NCI-H1694 treated with DMSO at 0.1 percent for 48 hours (cell line): ENCODE data around the gene WDR54.
"Not testable (repeated sequence)": the region's sequence is repeated elsewhere in the genome, so short reads cannot be mapped to it uniquely, and the experiment has no call there.

Source experiments
- DNase-seq: peaks from one replicate; lab custom pipeline; 2025; lab: John Stamatoyannopoulos, UW

The WDR54 gene

GRCh38 chr2:74457129-74457548 is 35.6 kb downstream of the WDR54 start:
- DNase-seq: peak; percentile 50

GRCh38 chr2:74457549-74458131 is 36.1 kb downstream of the WDR54 start:
- DNase-seq: peak; percentile 53

GRCh38 chr2:74458132-74458937 is 36.8 kb downstream of the WDR54 start, which contains the start of gene WBP1:
Gene WBP1 (plus strand): TSS chr2:74458438. CDS start chr2:74458603, 165 bp downstream.
- DNase-seq: peak; percentile 99

GRCh38 chr2:74458938-74459363 is 37.4 kb downstream of the WDR54 start:
- DNase-seq: no peak

DNA sequence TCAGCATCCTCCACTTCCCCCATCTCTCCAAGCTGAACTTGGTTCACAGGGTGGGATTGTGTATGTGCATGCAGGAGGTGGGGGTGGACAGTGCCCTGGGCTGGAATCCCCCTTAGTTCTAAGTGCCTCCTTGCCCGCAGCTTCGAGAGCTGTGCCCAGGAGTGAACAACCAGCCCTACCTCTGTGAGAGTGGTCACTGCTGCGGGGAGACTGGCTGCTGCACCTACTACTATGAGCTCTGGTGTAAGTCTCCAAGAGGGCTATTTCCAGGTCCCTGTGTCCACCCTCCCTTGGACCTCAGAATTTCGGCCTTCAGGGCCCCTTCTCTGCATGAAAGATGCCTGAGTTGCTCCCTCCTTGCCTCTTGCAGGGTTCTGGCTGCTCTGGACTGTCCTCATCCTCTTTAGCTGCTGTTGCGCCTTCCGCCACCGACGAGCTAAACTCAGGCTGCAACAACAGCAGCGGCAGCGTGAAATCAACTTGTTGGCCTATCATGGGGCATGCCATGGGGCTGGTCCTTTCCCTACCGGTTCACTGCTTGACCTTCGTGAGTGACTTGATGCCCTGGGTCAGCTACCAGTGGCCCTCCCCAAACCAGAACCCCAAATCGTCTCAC is 38.1 kb downstream of the WDR54 start:
- not testable (repeated sequence) for DNase-seq

DNA sequence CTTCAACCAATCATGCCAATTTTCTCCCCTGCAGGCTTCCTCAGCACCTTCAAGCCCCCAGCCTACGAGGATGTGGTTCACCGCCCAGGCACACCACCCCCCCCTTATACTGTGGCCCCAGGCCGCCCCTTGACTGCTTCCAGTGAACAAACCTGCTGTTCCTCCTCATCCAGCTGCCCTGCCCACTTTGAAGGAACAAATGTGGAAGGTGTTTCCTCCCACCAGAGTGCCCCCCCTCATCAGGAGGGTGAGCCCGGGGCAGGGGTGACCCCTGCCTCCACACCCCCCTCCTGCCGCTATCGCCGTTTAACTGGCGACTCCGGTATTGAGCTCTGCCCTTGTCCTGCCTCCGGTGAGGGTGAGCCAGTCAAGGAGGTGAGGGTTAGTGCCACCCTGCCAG is 38.7 kb downstream of the WDR54 start:
- DNase-seq: not testable (repeated sequence)

- no peak for DNase-seq
Observed at GRCh38 chr2:74461187-74462053, 39.9 kb downstream of the WDR54 start.

DNA sequence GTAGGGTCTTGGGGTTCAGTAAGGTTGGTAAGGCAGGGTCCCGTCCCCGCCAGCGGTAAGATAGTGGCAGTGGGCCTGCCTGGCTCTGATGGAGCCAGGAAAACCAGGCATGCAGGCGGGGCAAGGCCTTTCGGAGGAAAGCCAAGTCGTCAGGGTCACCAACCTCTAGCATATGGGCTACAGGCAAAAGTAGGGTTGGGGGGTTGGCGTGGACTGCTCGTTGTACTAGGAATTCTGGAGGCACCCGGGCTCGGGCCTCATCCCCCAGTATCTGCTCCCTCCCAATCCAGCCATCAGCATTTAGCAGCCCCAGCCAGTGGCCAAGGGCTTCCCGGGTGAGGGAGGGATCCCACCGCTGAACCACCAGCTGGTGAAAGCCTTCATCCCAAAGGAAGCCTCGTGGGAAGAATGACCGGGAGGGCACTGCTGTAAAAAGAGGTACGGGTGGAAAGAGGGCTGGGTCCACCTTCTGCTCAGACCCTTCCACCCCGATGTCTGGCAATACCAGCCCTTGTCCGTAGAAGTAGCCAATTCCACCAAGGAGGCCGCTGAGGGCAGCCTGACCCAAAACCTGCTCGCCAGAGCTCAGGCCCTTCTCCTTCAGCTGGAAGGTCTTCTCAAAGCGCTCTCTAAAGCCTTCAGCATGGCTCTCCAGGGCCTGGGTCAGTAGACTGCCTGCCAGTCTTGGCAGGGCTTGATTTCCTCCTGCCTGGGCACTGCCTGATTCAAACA is 40.7 kb downstream of the WDR54 start:
- DNase-seq: no peak

DNA sequence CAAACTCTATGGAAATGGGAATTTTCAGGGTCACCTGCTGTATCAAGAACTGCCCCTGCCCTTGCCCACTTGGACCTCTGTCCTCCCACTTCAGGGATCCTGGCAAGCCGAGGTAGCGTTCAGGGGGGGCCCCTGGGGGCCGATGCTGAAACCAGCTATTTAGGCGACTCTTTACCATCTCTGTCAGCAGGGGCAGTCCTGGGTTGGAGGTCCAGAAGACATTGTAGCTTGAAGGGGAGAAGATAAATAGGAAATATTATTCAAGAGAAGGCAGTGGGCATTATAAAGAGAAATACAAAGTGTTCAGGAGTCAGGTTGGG is 41.2 kb downstream of the WDR54 start:
- no peak for DNase-seq

GRCh38 chr2:74464406-74464805 is 42.9 kb downstream of the WDR54 start:
- DNase-seq: no peak

DNA sequence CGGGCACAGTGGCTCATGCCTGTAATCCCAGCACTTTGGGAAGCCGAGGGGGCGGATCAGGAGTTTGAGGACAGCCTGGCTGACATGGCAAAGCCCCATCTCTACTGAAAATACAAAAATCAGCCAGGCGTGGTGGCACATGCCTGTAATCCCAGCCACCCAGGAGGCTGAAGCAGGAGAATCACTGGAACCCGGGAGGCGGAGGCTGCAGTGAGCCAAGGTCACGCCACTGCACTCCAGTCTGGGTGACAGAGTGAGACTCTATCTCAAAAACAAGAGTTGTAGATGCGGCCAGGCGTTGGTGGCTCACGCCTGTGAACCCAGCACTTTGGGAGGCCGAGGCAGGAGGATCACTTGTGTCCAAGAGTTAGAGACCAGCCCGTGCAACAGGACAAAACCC is 49.2 kb downstream of the WDR54 start:
- not testable (repeated sequence) for DNase-seq

DNA sequence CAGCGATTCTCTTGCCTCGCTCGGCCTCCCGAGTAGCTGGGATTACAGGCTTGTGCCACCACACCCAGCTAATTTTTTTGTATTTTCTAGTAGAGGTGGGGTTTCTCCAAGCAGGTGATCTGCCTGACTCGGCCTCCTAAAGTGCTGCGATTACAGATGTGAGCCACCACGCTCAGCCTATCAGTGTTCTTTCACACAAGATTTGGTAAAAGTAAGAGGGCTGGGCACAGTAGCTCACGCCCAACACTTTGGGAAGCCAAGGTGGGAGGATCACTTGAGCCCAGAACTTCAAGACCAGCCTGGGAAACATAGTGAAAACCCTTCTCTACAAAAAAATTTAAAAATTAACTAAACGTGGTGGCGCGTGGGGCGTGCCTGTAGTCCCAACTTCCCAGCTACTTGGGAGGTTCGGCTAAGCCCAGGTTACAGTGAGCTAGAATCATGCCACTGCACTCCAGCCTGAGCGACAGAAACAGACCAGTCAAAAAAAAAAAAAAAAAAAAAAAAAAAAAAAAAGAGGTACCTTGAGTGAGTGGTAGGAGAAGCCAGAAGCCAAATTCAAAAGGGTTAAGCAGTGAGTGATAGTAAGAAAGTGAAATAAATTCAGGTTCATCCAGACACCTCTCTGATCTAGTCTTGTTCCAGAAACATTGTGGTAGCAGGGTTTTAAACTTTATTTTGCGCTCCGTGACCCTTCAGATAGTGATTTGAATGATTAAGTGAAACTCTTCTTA is 50.0 kb downstream of the WDR54 start:
- DNase-seq: no peak

DNA sequence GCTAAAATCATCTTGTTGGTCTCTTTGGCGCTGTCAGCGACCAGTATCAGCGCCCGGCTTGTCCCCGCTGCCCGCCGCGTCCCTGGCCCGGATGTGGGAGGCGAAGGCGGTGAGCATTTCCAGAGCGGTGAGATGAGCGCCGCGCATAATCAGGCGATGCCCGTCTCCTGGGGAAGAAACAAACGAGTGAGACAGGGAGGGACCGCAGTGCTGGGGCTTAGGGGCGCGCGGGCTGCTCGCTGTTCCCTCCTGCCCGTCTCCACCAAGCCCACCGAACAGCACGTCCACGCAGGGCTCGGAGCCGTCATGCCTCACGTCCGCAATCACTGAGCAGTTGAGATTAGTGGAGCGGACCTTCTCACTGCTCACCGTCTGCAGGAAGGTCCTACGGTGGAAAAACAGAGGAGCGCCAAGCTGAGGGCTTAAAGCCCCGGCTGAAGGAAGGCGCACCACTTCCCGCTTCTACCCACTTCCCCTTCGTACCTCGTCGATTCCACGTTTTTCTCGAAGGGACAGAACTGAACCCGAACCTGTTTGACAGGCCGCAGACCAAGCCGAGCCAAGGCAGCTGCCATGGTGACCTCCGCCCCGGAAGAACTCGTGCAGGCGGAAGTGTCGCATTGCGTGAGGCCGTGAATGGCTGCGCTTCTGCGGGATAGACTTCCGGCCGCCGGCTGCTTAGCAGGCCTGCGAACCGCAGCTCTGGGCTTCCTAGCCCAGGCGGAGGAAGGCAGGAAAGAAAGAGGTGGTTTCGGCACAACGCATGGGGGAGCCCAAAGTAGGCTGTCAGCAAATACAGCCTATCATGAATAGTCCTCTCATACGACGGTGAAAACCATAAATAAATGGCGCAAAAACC is 50.8 kb downstream of the WDR54 start, which contains the start of gene MRPL53:
TSS of gene MRPL53 (minus strand) at position 595 of the 859 bp plus-strand sequence. CDS start at position 575, 20 bp downstream.
- DNase-seq: peak; percentile 82

GRCh38 chr2:74472945-74473258 is 51.4 kb downstream of the WDR54 start:
- no peak for DNase-seq

DNA sequence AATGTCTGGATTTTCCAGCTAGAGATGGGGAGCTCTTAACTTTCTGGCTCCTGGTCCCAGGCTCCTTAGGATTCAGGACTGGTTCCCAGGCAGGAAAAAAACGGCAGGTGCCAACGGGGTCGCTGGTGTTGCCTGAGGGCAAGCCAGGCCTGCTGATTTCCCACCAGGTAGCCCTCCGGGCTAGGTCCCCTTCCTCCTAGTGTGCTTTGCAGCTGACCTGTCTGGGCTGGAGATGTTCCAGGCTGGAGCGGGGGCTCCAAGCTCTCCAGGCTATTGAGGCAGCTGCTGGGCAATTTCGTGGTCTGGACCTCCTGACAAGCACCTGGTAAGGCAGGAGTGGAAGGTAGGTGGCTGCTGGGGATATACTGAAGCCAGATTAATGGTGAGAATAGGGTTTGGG is 53.0 kb downstream of the WDR54 start:
- DNase-seq: no peak

GRCh38 chr2:74474899-74475298 is 53.4 kb downstream of the WDR54 start:
- DNase-seq: no peak
